Brain microvascular endothelial cell (primary cell): ENCODE measurements around the gene TOR1AIP1.

Experiments used
- DNase-seq: peaks from one replicate; pipeline ENCODE4 v3.0.0-alpha.2; 2020
- H3K27ac ChIP-seq: fragments of 250-450 bp; sonication (Bioruptor Pico); 2 replicates; pipeline ENCODE4 v1.5.1; 2020; ENCODE audit warnings: mild to moderate bottlenecking, moderate library complexity
- H3K27me3 ChIP-seq: fragments of 250-450 bp; sonication (Bioruptor Pico); replicated peaks from 2 replicates; pipeline ENCODE4 v1.5.1; 2020; ENCODE audit warnings: mild to moderate bottlenecking
- H3K36me3 ChIP-seq: fragments of 250-450 bp; sonication (Bioruptor Pico); replicated peaks from 2 replicates; pipeline ENCODE4 v1.5.1; 2020; ENCODE audit warnings: mild to moderate bottlenecking
- H3K4me3 ChIP-seq: 2 replicates; pipeline ENCODE4 v1.5.1; 2011; ENCODE audit warnings: low read depth, mild to moderate bottlenecking, control low read depth, low read length, moderate library complexity
- CTCF ChIP-seq: IDR thresholded peaks from 2 replicates; pipeline ENCODE4 v1.5.1; 2011; ENCODE audit warnings: low read depth, mild to moderate bottlenecking, moderate library complexity, low read length, control low read depth, inconsistent platforms; ENCODE audit errors: missing control alignments
- in situ Hi-C: cut with HindIII; loops from 2 replicates; pipeline ENCODE4 v1.10.0; 2017; ENCODE audit warnings: low sequenced_read_pairs, low pct_ligation_motif_present

The TOR1AIP1 gene

GRCh38 chr1:179968994-179969919 is 87.2 kb downstream of the TOR1AIP1 start:
- no peaks in the 10 kb centered on the region for H3K27me3 ChIP-seq
- H3K4me3 ChIP-seq, result no peak overlapping the region
- in situ Hi-C loops, result no loop called here
- TF ChIP-seq CTCF, result no peak
- no peaks in the 10 kb centered on the region for H3K36me3 ChIP-seq
- no peak overlapping the region for H3K27ac ChIP-seq
- DNase-seq, result no peak
